Activated CD8-positive, alpha-beta memory T cell treated with anti-CD3 and anti-CD28 coated beads for 1 hour (primary cell): ENCODE data around the gene ENPP7.

ENCODE experiments used
- DNase-seq, 2 donors: peaks; one replicate each; pipeline ENCODE4 v3.0.0-alpha.2; 2020; ENCODE audit warnings: low read depth in 1 of 2; ENCODE audit errors: extremely low read depth in 1 of 2

The ENPP7 gene

DNA sequence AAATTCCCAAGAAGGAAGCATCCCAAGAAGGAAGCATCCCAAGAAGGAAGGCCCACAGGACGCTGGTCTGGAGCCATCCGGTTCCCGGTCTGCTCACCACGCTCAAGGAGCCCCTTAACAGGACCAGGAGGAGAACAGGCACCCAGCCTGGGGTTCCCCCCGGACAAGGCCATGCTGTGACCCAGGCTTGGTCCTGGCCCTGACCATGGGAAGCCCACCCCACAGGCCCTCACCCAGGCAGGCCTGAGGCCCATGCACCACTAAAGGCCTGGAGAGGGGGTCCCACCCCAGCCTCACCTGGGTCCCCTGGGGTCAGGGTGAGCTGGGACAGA lies 340 bp upstream of the ENPP7 start:
- no peak for DNase-seq

DNA sequence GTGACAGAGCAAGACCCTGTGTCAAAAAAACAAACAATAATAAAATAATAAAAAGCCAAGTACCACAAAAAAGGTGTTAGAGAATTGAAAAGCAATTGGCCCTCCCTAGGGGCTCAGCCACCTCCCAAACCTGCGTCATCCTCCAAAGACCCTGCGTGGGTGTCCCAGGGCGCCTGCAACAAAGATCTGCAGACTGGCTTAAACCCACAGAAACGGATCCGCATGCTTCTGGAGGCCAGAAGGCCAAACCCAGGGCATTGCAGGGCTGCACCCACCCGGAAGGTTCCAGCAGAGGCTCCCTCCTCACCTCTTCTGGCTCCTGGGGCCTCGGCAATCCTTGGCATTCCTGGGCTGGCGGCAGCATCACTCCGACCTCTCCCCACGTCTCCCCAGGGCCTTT lies 1.5 kb downstream of the ENPP7 start:
- DNase-seq: no peak

DNA sequence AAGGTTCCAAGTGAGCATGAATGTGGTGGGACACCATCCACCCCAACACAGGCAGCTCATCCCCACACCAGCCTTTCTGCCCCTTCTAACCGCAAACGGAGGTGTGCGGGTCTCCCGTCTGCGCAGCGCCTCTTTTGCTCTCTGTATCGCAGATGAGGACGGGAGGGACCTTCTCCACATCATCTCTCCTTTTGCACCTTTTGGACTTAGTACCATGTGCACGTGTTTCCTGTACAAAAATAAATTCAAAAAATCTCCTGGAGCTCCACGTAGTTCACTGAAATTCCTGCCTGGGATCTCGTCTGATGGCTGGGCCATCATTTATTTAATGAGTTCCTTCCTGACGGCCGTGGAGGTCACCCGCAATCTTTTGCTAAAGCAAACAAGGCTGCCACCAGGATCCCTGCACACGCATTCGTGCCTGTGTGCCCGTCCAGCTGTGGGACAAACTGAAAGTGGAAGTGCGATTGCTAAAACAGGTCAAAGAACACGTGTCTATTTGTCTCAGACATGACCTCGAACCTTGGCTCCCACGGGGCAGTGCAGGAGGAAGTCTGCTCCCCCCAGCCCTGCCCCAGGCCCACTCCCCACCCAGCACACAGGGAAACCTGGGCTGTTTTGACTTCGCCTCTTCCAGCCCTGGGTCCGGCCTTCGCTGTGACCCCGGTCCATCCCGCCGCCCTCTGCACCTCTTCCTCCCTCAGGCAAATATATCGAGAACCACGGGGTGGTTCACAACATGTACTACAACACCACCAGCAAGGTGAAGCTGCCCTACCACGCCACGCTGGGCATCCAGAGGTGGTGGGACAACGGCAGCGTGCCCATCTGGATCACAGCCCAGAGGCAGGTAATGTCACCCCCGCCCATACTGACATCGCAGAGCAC lies 2.3 kb downstream of the ENPP7 start:
- DNase-seq: no peak

DNA sequence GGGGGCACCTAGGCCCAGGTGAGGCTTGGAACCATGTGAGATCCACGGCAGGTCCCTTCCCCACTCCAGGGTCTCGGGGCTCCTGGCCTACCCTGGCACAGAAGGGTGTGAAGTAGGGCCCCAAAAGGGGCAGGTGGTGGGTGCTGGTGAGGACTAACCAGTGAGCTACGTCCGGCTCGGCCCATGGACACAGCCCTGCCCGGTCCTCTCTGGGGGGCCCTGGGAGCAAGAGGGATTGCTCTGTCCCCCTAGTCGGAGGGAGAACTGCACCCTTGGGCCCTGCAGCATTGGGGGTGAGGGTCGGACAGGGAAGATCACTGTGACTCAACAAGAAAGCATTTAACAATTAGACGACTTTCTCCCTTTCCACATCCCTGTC lies 2.9 kb downstream of the ENPP7 start:
- no peak for DNase-seq

DNA sequence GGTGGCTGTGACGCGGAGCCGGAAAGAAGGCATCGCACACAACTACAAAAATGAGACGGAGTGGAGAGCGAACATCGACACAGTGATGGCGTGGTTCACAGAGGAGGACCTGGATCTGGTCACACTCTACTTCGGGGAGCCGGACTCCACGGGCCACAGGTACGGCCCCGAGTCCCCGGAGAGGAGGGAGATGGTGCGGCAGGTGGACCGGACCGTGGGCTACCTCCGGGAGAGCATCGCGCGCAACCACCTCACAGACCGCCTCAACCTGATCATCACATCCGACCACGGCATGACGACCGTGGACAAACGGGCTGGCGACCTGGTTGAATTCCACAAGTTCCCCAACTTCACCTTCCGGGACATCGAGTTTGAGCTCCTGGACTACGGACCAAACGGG lies 4.4 kb downstream of the ENPP7 start:
- DNase-seq: no peak

DNA sequence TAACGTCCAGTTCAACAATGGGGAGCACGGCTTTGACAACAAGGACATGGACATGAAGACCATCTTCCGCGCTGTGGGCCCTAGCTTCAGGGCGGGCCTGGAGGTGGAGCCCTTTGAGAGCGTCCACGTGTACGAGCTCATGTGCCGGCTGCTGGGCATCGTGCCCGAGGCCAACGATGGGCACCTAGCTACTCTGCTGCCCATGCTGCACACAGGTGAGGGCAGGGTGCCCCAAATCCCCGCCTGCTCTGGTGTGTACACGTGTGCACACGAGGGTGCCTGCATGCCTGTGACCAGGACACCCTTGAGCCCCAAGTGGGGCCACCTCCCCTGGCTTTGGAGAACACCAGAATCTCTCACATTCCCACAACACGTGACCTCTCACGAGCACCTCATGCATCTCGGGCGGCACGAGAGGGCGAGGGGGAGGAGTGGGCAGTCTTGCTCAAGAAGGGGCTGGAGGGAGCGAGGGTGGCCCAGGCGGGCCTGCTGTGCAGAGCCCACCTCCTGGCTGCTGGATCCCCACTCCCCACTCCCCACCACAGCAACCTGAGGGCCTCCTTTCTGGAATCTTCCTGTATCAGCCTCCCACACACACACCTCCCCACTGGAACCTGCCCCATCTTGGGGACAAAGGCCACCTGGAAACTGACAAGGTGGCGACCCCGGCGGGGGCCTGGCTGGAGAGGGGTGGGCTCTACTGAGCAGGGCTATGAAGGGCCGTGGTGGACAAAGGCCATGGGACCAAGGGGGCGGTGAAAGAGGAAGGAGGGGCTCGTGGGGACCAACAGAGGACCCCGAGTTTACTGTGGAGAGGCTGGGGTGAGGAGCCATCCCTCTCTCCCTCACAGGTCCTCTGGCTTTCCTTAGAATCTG lies 6.5 kb downstream of the ENPP7 start:
- DNase-seq: no peak

DNA sequence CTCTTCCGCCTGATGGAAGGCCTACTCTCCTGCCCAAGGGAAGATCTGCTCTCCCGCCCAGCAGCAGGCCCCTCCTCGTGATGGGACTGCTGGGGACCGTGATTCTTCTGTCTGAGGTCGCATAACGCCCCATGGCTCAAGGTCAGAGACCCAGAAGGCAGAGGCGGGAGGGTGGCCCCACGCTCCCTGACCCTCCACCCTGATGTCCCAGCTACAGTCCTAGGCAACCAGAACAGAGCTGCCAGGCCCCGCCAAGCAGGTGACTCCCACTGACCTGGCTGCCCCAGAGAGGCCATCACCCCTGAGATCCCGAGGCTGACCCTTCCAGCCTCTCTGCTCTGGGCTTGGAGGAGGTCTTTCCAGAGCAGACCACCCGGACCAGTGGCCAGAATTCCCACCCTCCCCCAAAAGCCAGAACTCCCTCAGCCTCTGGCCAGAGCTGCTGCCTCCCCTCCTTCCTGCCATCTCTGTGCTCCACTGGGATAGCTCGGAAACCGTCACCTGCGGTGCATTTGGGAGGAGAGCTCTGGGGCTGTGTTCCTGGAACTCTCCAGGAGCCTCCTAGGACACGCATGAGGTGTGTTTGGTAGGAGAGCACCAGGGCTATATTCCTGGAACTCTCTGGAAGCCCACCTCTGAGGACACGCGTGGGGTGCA lies 7.3 kb downstream of the ENPP7 start:
- no peak for DNase-seq

DNA sequence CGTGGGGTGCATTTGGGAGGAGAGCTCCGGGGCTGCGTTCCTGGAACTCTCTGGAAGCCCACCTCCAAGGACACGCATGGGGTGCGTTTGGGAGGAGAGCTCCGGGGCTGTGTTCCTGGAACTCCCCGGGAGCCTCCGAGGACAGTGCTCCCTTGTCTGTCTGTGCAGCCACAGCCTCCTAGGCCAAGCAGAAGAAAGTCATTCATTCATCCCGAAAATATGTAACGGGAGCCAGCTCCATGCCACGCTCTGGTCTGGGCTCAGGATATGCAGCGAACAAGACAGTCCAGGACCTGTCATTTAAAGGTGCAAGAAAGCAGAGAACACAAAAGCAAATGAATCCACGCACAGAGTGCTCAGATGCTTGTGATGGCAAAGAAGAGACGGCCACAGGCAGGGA lies 7.9 kb downstream of the ENPP7 start:
- no peak for DNase-seq

DNA sequence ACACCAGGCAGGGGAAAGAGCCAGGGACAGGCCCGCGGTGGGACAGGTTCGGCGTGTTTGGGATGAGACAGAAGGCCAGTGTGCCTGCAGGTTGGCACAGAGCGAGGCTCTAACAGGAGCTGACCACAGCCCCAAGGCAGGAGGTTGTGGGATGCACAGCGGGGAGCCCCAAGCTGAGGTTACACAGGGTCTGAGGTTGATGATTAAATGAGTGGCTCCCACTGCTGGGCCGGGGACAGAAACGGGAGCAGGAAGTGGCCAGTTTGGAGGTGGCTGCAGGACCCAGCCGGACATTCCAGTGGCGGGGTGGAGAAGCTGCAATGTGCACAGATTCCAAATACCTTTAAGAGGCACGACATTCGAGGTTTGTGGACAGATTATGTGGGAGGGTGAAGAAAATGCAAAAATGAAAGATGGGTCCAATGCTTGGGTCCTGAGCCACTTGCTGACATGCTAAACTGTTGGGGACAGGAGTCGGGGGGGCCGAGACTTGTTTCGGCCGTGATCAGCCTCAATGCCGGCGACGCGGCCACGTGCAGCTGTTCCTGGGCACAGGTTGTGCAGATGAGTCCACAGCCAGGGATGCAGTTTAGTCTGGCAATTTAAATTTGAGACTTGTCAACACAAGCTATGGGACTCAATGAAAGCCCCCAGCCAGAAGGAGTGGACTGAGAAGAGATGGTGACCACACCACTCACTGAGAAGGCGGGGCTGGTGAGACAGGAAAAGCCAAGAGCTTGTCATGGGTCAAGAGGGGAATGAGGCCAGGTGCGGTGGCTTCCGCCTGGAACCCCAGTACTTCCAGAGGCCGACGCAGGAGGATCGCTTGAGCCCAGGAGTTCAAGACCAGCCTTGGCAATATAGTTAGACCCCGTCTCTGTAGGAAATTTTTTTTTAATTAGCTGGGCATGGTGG lies 8.7 kb downstream of the ENPP7 start:
- DNase-seq: no peak

DNA sequence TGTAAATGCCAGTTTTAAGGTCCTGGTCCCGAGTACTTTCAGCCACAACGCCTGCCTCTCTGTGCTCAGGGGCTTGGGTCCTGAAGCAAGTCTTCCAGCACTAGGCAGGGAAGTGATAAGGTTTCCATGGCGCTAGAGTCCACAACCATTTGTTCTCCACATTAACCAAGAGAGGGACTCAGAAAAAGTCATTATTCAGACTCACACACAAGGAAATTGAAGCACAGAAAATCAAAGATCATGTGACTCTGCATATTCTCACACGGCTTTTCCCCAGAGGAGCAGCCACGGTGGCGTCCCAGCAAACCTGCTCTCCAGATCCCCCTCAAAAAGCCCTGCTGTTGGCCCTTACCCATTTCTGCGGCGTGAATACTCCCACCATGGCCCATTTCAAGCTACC lies 9.7 kb downstream of the ENPP7 start:
- DNase-seq: no peak

DNA sequence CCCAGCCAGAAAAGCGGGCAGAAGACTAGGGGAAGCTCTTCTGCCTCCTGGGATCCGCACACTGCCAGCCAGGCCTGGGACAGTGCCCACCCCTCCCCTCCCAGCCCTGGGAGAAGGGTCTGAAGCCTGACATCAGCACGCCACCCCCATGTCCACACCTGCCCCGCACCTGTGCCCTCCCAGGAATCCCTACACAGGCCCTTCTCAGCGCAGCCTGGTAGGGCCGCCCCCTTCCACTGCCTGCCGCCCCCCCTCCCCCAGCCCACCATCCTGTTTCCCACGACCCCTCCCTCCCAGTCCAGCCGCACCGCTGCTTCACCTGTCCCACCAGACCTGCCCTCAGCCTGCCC lies 10.6 kb downstream of the ENPP7 start:
- no peak for DNase-seq

DNA sequence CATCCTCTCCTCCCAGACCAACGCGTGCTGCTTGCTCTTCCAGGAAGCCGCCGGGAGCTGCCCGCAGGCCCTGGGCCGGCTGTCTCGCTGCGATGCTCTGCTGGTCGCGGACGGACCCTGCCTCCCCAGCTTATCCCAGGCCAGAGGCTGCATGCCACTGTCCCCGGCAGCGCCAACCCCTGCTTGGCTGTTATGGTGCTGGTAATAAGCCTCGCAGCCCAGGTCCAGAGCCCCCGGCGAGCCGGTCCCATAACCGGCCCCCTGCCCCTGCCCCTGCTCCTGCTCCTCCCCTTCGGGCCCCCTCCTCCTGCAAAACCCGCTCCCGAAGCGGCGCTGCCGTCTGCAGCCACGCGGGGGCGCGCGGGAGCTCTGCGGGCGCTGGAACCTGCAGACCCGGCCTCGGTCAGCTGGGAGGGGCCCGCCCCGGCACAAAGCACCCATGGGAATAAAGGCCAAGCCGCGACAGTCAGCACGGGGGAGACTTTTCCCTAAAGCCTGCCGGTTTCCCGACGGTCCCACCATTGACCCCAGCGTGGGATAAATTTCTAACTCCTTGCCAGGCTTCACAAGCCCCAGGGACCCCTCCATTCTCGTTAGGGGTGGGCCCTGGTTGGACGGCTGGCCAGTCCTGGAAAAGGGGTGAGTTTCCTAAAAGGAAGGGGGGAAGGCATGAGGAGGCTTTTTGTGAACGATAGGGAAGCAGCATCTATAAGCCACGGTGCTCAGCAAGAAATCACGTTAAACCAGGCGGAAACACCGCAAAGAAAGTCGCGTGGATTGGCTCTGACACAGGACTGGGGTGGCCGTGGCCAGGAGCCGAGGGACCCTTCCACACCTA lies 11.2 kb downstream of the ENPP7 start:
- peak in 1 of 2 donors; percentile 63 for DNase-seq

DNA sequence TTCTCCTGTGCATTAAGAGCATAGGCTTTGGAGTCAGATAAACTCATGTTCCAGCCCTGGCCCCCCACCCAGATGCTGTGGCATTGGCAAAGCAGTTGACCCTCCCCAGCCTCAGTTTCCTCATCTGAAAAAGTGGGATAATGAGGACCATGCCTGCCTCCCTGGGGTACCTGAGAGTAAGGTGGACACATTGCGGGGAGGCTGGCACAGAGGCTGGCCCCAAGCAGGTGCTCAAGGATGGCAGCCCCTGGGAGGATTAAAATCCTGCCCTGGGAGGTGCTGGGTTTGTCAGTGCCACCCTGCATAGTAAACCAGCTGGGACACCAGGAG lies 11.8 kb downstream of the ENPP7 start:
- no peak for DNase-seq

DNA sequence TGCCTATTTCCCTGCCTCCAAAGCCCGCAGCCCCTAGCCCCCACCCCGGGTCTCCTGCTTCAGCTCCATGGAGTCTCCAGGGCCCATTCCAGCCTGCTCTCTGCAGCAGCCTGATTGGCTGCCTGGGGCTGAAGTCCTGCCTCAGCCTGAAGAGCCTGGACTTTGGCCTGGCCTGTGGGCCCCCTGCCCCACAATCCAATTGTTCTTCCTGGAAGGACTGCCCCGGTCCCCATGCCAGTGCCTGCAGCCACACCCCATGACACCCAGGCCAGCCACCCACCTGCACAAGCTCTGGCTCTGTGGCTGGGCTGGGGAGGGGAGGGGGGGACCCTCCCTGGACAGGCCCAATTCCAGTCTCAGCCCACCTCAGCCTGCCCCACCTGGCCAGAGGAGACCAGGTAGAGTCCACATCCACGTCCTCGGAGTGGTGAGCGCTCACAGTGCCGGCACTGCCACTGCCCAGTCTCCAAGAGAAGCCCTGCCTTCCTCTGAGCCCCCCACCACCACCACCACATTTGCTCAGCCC lies 12.3 kb downstream of the ENPP7 start:
- no peak for DNase-seq

DNA sequence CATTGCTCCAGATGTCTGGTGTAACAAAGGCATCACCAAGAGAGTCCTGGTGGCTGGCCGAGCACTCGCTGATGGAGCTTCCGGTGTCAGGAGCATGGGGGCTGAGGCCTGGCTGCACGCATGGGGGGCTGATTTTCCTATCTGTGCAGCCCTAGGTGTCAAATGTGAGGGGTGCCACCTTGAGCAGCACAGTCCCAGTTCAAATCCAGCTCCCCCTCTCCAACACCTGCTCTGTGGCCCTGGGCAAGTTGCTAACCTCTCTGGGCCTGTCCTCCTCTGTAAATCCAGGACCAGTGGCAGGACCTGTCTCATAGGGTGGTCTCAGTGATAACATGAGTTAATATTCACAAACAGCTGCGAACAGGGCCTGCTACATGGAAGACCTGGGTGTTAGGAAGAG lies 12.9 kb downstream of the ENPP7 start:
- DNase-seq: no peak

DNA sequence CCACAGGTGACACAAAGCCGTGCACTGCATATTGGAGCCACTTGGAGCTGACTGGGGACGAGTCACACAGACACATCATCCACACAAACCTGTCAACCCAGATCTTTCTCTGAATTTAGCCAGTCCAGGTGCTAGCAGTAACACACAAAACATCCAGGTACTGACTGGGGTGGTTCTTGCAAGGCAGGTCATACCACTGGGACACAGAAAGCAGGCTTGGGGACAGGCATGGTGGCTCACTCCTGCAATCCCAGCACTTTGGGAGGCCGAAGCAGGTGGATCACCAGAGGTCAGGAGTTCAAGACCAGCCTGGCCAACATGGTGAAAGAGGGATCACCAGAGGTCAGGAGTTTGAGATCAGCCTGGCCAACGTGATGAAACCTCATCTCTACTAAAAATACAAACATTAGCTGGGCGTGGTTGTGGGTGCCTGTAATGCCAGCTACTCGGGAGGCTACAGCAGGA lies 14.9 kb downstream of the ENPP7 start:
- DNase-seq: no peak

DNA sequence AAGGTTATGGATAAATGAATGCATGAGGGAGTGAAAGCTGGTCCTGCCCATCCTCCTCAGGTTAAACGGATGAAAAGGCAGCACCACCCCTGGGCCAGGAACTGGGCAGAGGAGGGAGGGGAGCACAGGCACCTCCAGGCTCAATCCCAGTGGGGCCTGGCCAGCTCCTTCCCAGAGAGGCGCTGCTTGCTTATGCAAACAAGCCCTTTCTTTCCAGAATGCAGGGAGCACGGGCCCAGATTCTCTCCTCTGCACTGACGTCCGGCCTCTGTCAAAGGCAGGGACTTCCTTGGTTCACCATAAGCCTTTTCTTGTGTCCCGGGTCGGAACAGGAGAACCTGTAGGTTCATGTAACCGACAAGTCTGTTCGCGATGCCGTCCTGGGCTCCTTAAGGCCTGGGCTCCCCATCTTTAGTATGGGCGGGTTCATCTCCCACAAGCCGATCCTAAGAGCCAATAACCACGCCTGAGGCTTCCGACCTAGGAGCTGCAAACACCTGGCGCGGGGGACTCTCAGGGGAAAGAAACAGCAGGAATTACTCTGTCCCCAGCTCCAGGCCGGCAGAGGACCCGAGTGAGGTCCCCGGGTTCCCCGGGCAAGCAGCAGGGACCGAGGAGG lies 16.3 kb downstream of the ENPP7 start:
- DNase-seq: no peak

DNA sequence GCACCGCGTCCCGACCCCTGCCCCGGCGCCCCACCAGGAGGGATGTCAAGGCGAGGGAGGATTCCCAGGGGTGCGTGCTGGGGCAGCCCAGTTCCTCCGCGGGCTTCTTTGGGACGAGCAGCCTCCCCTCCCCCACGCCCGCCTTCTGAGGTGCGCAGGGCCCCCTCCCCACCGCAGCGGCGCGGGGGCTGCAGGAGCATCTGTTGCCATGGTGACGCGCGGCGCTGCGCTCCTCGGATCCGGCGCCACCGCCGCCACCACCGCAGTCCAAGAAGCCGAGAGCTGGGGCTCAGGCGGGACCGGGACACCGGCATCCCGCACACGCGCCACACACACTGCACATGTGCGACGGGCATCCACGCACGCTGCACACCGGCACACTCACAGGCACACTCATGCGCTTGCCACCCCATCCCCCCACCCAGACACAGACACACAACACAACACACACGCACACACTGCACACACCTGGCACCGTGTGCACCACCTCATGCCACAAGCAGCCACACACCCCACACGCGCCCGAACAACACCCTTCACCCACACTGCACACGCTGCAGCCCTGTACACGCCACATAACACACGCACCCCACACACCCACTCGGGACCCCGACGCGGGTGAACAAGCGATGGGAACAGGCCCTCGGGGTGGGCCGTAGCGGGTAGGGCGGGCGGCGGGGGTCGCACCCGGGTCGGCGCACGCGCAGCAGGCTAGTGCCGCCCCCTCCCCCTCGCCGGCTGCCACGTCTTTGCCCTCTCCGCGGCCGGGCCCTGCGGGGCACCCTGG lies 17.0 kb downstream of the ENPP7 start:
- DNase-seq: no peak
